OCI-LY3 (cell line): Measurements from ENCODE around the gene OVCA2.

ENCODE experiments used
- EZH2phosphoT487 ChIP-seq: fragments of 200-600 bp; shearing (Covaris generic); IDR thresholded peaks from 2 replicates; pipeline ENCODE4 v1.6.1; 2018; ENCODE audit warnings: antibody characterized with exemption, mixed run types, low read depth
- TF ChIP-seq, protein P1 (sequence below): fragments of 200-600, 300-600 bp; sonication (generic); IDR thresholded peaks from 2 replicates; pipeline ENCODE4 v1.5.1; 2014; ENCODE audit warnings: antibody characterized with exemption, low read length, low read depth

DNA sequence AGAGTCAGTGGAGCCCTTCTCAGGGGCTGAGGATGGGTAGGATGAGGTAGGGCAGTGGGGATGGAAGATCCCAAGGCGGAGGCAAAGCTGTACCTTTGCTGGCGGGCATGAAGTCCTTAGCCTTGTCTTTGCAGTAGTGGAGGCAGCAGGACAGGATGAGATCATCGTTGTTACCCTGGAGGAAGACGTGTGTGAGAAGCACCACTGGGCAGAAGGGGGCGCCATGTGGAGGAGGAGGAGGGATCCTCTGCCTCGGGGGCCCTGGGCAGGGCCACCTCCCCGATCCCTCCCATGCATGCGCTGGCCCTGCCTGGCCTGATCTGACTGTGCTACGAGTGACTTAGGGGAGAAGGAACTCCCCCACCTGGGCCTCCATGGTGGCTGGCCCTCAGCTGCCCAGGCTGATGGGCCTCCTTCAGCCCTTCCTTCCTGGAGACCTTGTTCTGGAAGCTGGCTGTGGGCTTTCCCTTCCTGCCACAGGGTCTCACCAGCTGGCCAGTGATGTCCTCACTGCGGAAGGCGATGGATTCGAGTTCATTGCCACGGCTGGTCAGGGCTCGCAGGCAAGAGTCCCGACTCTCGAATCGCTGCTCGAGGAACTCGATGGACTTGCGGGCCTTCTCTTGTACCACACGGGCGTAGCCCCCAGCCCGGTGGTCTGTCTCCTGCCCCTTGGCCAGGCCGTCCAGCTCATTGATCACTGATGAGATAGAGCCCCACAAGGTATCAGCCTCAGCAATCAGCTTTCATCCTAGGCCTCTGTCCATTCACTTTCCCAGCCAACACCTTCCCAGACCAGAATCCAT is 23.4 kb downstream of the OVCA2 start:
- TF ChIP-seq, protein P1, sequence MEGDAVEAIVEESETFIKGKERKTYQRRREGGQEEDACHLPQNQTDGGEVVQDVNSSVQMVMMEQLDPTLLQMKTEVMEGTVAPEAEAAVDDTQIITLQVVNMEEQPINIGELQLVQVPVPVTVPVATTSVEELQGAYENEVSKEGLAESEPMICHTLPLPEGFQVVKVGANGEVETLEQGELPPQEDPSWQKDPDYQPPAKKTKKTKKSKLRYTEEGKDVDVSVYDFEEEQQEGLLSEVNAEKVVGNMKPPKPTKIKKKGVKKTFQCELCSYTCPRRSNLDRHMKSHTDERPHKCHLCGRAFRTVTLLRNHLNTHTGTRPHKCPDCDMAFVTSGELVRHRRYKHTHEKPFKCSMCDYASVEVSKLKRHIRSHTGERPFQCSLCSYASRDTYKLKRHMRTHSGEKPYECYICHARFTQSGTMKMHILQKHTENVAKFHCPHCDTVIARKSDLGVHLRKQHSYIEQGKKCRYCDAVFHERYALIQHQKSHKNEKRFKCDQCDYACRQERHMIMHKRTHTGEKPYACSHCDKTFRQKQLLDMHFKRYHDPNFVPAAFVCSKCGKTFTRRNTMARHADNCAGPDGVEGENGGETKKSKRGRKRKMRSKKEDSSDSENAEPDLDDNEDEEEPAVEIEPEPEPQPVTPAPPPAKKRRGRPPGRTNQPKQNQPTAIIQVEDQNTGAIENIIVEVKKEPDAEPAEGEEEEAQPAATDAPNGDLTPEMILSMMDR, result peak; percentile 52
- no peak for TF ChIP-seq EZH2phosphoT487
